A549 (cell line): ENCODE data around the gene SLC23A3. TPM values are rescaled to one million over a fixed set of nuclear protein-coding genes. Genes with fewer than 3 reads are reported as not detected.

ENCODE experiments used
- ATAC-seq, 2 experiments: fragments of 200-7000 bp in 1 of 2; fragments of >200 bp in 1 of 2; cut with Nextera tagmentation in 1 of 2; cut with Tn5 transposase in 1 of 2; 3 replicates each; pipeline versions ENCODE4 v1.8.0 to v1.9.1; 2018 to 2020; ENCODE audit warnings: mild to moderate bottlenecking in 1 of 2, moderate library complexity in 1 of 2
- CTCF ChIA-PET: fragments of 300-600 bp; sonication (Branson Sonifier 250); formaldehyde crosslinking; extraction: SDS; loops from one replicate; lab custom pipeline; 2021; ENCODE audit warnings: antibody characterized with exemption, inconsistent platforms; lab: Yijun Ruan, JAX
- POLR2A ChIA-PET: fragments of 350-600 bp; formaldehyde crosslinking; extraction: SDS; loops from one replicate; lab custom pipeline; 2021; ENCODE audit warnings: antibody characterized with exemption, inconsistent platforms; lab: Yijun Ruan, JAX
- DNase-seq, 2 experiments: peaks; one replicate each; pipeline versions ENCODE4 v3.0.0 to v3.0.0-alpha.2; 2011 to 2016; ENCODE audit warnings: low read depth in 1 of 2, low spot score in 1 of 2
- FAIRE-seq: peaks from 2 replicates; lab custom pipeline; 2011; peaks lifted over from hg19 to GRCh38; lab: Jason Lieb, UNC
- H3K27ac ChIP-seq, 2 experiments: fragments of >200 bp; sonication (Bioruptor Twin); formaldehyde crosslinking; 3 replicates each; pipeline ENCODE4 v1.5.1; 2016 to 2017
- H3K4me1 ChIP-seq: fragments of >200 bp; sonication (Bioruptor Twin); formaldehyde crosslinking; 3 replicates; pipeline ENCODE4 v1.6.1; 2016
- H3K4me2 ChIP-seq: fragments of >200 bp; sonication (Bioruptor Twin); formaldehyde crosslinking; 3 replicates; pipeline ENCODE4 v1.6.1; 2016
- H3K4me3 ChIP-seq: fragments of >200 bp; sonication (Bioruptor Twin); formaldehyde crosslinking; 3 replicates; pipeline ENCODE4 v1.5.1; 2016
- H3K9me3 ChIP-seq: fragments of >200 bp; sonication (Bioruptor Twin); formaldehyde crosslinking; 3 replicates; pipeline ENCODE4 v1.6.1; 2016
- BCL3 ChIP-seq: fragments of >200 bp; sonication (Bioruptor Twin); formaldehyde crosslinking; IDR thresholded peaks from 3 replicates; pipeline ENCODE4 v1.6.1; 2016
- CBX2 ChIP-seq: fragments of 200-600 bp; sonication (generic); IDR thresholded peaks from 2 replicates; pipeline ENCODE4 v1.6.1; 2016; ENCODE audit warnings: low read depth, mild to moderate bottlenecking, borderline replicate concordance
- CEBPB ChIP-seq, 2 experiments: fragments of >200 bp in 1 of 2; sonication (Bioruptor Twin) in 1 of 2; formaldehyde crosslinking in 1 of 2; IDR thresholded peaks; 2 replicates each; pipeline ENCODE4 v1.6.1; 2012 to 2016
- CTCF ChIP-seq: fragments of >200 bp; sonication (Bioruptor Twin); formaldehyde crosslinking; IDR thresholded peaks from 3 replicates; pipeline ENCODE4 v1.5.1; 2016
- EHF ChIP-seq: fragments of 250-450 bp; sonication (Bioruptor Pico); IDR thresholded peaks from 2 replicates; pipeline ENCODE4 v1.5.0; 2020; ENCODE audit warnings: mild to moderate bottlenecking
- EHMT2 ChIP-seq: fragments of 200-600 bp; sonication (generic); IDR thresholded peaks from 2 replicates; pipeline ENCODE4 v1.6.1; 2016; ENCODE audit warnings: antibody characterized with exemption, low read depth, mild to moderate bottlenecking, moderate library complexity
- ESRRA ChIP-seq: fragments of 150-350 bp; IDR thresholded peaks from 2 replicates; pipeline ENCODE4 v1.6.1; 2014; ENCODE audit warnings: mild to moderate bottlenecking, low read length, borderline replicate concordance
- FOSL2 ChIP-seq, 2 experiments: fragments of 450-650 bp in 1 of 2; fragments of >200 bp in 1 of 2; sonication (Bioruptor Twin) in 1 of 2; formaldehyde crosslinking; IDR thresholded peaks; 2 replicates each; pipeline versions ENCODE4 v1.5.0 to v1.6.1; 2016 to 2020; ENCODE audit warnings: mild to moderate bottlenecking in 1 of 2, moderate library complexity in 1 of 2
- HDAC2 ChIP-seq: fragments of 200-600 bp; sonication (generic); IDR thresholded peaks from 2 replicates; pipeline ENCODE4 v1.6.1; 2016
- JUNB ChIP-seq: fragments of >200 bp; sonication (Bioruptor Twin); formaldehyde crosslinking; IDR thresholded peaks from 2 replicates; pipeline ENCODE4 v1.6.1; 2016
- KDM5A ChIP-seq: fragments of 200-600 bp; sonication (generic); IDR thresholded peaks from 2 replicates; pipeline ENCODE4 v1.6.1; 2016; ENCODE audit warnings: antibody characterized with exemption, mild to moderate bottlenecking
- MYC ChIP-seq: IDR thresholded peaks from 2 replicates; pipeline ENCODE4 v1.6.1; 2012; ENCODE audit warnings: mild to moderate bottlenecking, inconsistent platforms, low read length, improper control_type of control experiment, borderline replicate concordance
- NR3C1 ChIP-seq: fragments of >200 bp; sonication (Bioruptor Twin); formaldehyde crosslinking; IDR thresholded peaks from 3 replicates; pipeline ENCODE4 v1.6.1; 2017
- PBX3 ChIP-seq: IDR thresholded peaks from 2 replicates; pipeline ENCODE4 v1.6.1; 2012
- POLR2A ChIP-seq: IDR thresholded peaks from 2 replicates; pipeline ENCODE4 v1.6.1; 2012; ENCODE audit warnings: mild to moderate bottlenecking, low read length
- RNF2 ChIP-seq: fragments of 200-600 bp; sonication (generic); IDR thresholded peaks from 2 replicates; pipeline ENCODE4 v1.6.1; 2016; ENCODE audit warnings: low read depth, mild to moderate bottlenecking, antibody characterized with exemption, moderate library complexity, borderline replicate concordance
- SMC3 ChIP-seq: fragments of >200 bp; sonication (Bioruptor Twin); formaldehyde crosslinking; IDR thresholded peaks from 3 replicates; pipeline ENCODE4 v1.6.1; 2018; ENCODE audit warnings: inconsistent platforms
- SREBF2 ChIP-seq: fragments of 450-650 bp; IDR thresholded peaks from 2 replicates; pipeline ENCODE4 v1.6.1; 2014; ENCODE audit warnings: mild to moderate bottlenecking, moderate library complexity
- TFCP2L1 ChIP-seq: fragments of 250-450 bp; sonication (Bioruptor Pico); IDR thresholded peaks from 2 replicates; pipeline ENCODE4 v1.5.0; 2021; ENCODE audit warnings: mild to moderate bottlenecking
- TP53 ChIP-seq: fragments of 250-450 bp; sonication (Bioruptor Pico); IDR thresholded peaks from 2 replicates; pipeline ENCODE4 v1.5.0; 2021; ENCODE audit warnings: mild to moderate bottlenecking, moderate library complexity
- ZNF302 ChIP-seq: fragments of 250-450 bp; sonication (Bioruptor Pico); IDR thresholded peaks from 2 replicates; pipeline ENCODE4 v1.9.0; 2021; ENCODE audit warnings: inconsistent platforms, mild to moderate bottlenecking, moderate library complexity
- ZSCAN20 ChIP-seq: fragments of 250-450 bp; sonication (Bioruptor Pico); IDR thresholded peaks from 2 replicates; pipeline ENCODE4 v1.8.0; 2022; ENCODE audit warnings: mild to moderate bottlenecking, moderate library complexity
- WGBS: methylation state at CpG from one replicate; pipeline ENCODE4 v1.1.6; 2017; ENCODE audit errors: missing lambda C conversion rate; 5-methylcytosine and 5-hydroxymethylcytosine counted together
- polyA plus RNA-seq, 4 experiments: library from polyadenylated mRNA; depleted of rRNA in 3 of 4; stranded (reverse); fragments of >200 nt; fragmentation: RNase III in 1 of 4; extraction: RNeasy Plus Mini Kit Qiagen cat#74134 plus additional on column Dnase treatment in 1 of 4; gene quantifications; 2 replicates in 3 of 4; 3 replicates in 1 of 4; pipeline ENCODE4 v1.2.3, GENCODE V29; 2011 to 2017

Gene SLC23A3
- polyA plus RNA-seq, 2 of the 4 experiments (the other 2 are of a cell fraction): 0.39 to 0.90 TPM

GRCh38 chr2:219174146-219174545 is 4.3 kb upstream of the SLC23A3 start:
- 85% methylated on average over 3 of the region's 3 CpGs for WGBS
- ATAC-seq (no peak), DNase-seq (no peak), FAIRE-seq (no peak)
- TF ChIP-seq SMC3: no peak
- Histone ChIP-seq H3K4me3 (no peak overlapping the region), H3K4me1 (peaks cover 9% of the 10 kb centered on the region; the same call in 1 of the 3 replicates), H3K27ac (no peak overlapping the region), H3K4me2 (no peak overlapping the region), H3K9me3 (no peaks in the 10 kb centered on the region)
- ChIA-PET POLR2A (no interaction called here), CTCF (interaction anchor here (0.6 to 10.6 kb wide), 7 partner anchors 9 to 144 kb away, joined by 3 to 177 read pairs (median 4); partner anchors contain the start of gene NHEJ1)

- ATAC-seq (no peak), FAIRE-seq (no peak), DNase-seq (no peak)
- 82% methylated on average over 4 of the region's 6 CpGs for WGBS
- Histone ChIP-seq H3K27ac (no peak overlapping the region), H3K4me1 (0 out of 3 replicates have a peak, but pooled peaks cover 6% of the 10 kb centered on the region), H3K4me2 (no peak overlapping the region), H3K9me3 (no peaks in the 10 kb centered on the region), H3K4me3 (no peak overlapping the region)
- ChIA-PET CTCF (interaction anchor here (1.0 to 10.6 kb wide), 5 partner anchors 16 to 124 kb away, joined by 3 to 177 read pairs (median 4); partner anchors contain the start of gene NHEJ1), POLR2A (no interaction called here)
- TF ChIP-seq RNF2: no peak
- TF ChIP-seq TP53 (CRISPR knock-in tag): no peak
- no peak for TF ChIP-seq FOSL2 (IDR thresholded peaks at IDR 0.05)
- no peak for TF ChIP-seq FOSL2 (CRISPR knock-in tag; IDR thresholded peaks at IDR 0.05)
- TF ChIP-seq POLR2A: no peak
- no peak for TF ChIP-seq CTCF
- TF ChIP-seq SREBF2: no peak
- TF ChIP-seq EHMT2: no peak
- no peak for TF ChIP-seq ZNF302
- no peak for TF ChIP-seq ESRRA
- TF ChIP-seq ZSCAN20 (CRISPR knock-in tag): no peak
- TF ChIP-seq JUNB: no peak
- TF ChIP-seq CBX2: no peak
- TF ChIP-seq TFCP2L1: no peak
- no peak for TF ChIP-seq HDAC2
- TF ChIP-seq KDM5A: no peak
- TF ChIP-seq MYC: no peak
Measured at GRCh38 chr2:219173176-219173575, 3.3 kb upstream of the SLC23A3 start.

- no peak overlapping the region for H3K27ac ChIP-seq
- ATAC-seq: no peak
Measured at GRCh38 chr2:219172231-219173154, 2.7 kb upstream of the SLC23A3 start.

More at GRCh38 chr2:219172231-219173154, 2.7 kb upstream of the SLC23A3 start:
- 83% methylated on average over 14 of the region's 16 CpGs for WGBS
- TF ChIP-seq MYC (no peak), TFCP2L1 (no peak), BCL3 (no peak), NR3C1 (no peak), CEBPB (IDR thresholded peaks at IDR 0.05) (no peak), PBX3 (no peak), EHF (CRISPR knock-in tag) (no peak)
- TF ChIP-seq, all 56 proteins: peak for 0
- no peak overlapping the region for H3K4me3 ChIP-seq
- CTCF ChIA-PET: interaction anchor here (0.5 to 10.6 kb wide), 21 partner anchors 8 to 124 kb away, joined by 3 to 177 read pairs (median 4); partner anchors contain the start of genes ANKZF1, ATG9A, DNAJB2 and GLB1L
- no peak overlapping the region for H3K4me2 ChIP-seq
- POLR2A ChIA-PET: no interaction called here
- DNase-seq (no peak), FAIRE-seq (no peak)
- no peaks in the 10 kb centered on the region for H3K9me3 ChIP-seq
- 0 out of 3 replicates have a peak, but pooled peaks cover 6% of the 10 kb centered on the region for H3K4me1 ChIP-seq
